HG03045 (cell line): ENCODE data around the gene CD99L2.
"Not testable (repeated sequence)": the region's sequence is repeated elsewhere in the genome, so short reads cannot be mapped to it uniquely, and the experiment has no call there.

Experiments
- ATAC-seq: cut with Tn5 transposase; IDR thresholded peaks from one replicate; pipeline ENCODE4 v1.9.1; 2021; ENCODE audit warnings: mild to moderate bottlenecking, moderate library complexity; ENCODE audit not compliant: unreplicated experiment

The CD99L2 gene

GRCh38 chrX:150857453-150857852 lies 41.0 kb downstream of the CD99L2 start:
- ATAC-seq = no peak

DNA sequence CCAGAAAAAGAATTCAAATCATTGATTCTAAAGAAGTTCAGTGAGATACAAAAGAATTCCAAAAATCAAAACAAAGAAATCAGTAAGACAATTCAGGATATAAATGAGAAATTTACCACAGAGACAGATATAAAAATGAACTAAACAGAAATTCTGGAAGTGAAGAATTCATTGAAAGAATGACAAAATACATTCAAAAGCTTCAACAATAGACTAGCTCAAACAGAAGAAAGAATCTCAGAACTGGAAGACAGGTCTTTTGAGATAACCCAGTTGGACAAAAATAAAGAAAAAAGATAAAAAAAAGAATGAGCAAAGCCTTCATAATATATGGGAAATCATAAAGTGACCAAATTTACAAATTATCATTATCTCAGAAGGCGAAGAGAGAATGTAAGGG lies 41.7 kb downstream of the CD99L2 start:
- ATAC-seq = no peak

DNA sequence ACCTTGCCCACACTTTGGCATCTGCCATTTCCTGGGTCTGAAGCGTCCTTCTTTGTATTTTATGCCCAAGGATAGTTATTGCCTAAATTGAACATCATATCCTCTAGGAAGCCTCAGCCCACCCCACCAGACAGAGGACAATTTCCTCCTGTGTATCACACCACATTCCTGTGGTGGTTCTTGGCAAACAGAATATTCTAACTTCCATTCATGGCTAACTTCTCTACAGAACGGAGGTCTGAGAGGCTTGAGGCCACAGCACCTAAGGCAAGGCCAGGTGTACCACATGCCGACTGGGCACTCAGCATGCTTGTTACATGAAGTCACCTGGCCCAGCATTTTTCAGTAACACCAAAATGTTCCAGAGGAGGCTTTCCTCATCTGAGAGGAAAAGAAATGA lies 42.4 kb downstream of the CD99L2 start:
- ATAC-seq = no peak

DNA sequence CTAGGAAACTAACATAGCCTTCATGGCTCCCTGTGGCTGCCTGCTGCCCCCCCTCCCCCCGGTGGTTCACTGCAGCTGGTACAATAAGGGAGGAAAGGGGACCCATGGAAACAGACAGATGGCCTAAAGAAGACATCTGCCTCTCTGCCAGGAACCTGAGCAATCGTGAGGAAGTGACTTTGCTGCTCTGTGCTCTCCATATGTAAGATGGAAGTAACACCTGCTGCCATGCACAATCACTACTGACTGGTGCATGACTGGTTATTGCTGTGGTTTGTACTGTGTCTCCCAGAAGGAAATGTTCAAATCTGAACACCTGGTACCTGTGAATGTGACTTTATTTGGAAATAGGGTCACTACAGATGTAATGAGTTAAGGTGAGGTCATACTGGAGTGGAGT lies 43.6 kb downstream of the CD99L2 start:
- no peak for ATAC-seq

GRCh38 chrX:150849996-150850720 lies 48.3 kb downstream of the CD99L2 start:
- no peak for ATAC-seq

DNA sequence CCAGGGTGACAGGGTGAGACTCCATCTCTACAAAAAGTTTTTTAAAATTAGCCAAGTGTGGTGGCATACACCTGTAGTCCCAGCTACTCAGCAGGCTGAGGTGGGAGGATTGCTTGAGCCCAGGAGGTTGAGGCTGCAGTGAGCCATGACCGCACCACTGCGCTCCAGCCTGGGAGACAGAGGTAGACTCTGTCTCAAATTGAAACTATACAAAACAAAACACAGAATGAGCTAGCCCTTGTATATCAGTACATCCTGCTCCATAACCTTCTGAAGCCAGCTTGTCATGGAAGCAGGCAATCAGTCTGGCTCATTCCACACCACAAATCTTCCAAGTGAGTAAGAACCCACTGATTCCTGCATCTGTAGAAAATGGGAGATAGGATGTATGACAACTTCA lies 49.0 kb downstream of the CD99L2 start:
- peak; percentile 52 for ATAC-seq

DNA sequence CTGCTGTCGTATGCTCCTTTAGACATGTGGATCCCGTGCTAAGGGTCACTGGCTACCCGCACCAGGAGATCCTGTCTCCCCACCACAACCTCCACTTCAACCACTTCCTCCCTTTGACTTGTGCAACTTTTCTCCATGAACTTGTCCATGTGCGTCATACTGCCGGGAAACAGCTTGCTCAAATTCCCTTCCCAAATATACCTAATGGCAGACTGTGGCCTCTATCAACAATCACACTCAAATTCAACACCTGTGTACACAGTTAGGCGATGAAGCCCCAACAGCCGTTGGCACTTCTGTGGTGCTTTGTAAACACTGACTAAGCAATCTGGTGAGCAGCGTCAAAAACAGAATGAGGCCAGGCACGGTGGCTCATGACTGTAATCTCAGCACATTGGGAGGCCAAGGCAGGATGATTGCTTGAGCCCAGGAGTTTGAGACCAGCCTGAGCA lies 49.5 kb downstream of the CD99L2 start:
- ATAC-seq = no peak

- no peak for ATAC-seq
Observed at GRCh38 chrX:150847088-150847487, 51.4 kb downstream of the CD99L2 start.

- ATAC-seq = no peak
Observed at GRCh38 chrX:150846130-150846529, 52.3 kb downstream of the CD99L2 start.

- ATAC-seq = no peak
Observed at GRCh38 chrX:150845091-150845490, 53.4 kb downstream of the CD99L2 start.

GRCh38 chrX:150844016-150844415 lies 54.5 kb downstream of the CD99L2 start:
- ATAC-seq = no peak

DNA sequence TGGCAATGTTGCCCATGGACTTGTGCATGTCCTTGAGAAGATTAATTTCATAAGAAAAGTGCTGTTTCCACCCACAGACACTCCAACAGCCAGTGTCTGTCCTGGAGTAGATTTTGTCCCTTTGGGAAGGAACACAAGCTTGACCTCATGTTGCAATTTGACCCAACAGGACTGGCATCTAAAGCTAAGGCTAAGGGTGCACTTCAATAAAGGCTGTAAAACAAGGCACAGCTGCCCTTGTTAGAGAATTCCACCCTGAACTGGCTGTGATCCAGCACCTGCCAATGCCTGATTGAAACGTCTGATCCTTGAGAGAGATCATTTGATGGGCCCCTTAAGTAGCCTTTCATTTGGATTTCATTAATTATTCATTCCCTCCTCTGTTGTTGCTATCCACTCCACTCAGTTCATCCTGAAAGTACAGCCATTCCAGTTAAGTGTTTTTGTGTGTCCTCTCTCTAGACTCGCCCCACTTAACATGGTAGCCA lies 56.2 kb downstream of the CD99L2 start:
- ATAC-seq = no peak

DNA sequence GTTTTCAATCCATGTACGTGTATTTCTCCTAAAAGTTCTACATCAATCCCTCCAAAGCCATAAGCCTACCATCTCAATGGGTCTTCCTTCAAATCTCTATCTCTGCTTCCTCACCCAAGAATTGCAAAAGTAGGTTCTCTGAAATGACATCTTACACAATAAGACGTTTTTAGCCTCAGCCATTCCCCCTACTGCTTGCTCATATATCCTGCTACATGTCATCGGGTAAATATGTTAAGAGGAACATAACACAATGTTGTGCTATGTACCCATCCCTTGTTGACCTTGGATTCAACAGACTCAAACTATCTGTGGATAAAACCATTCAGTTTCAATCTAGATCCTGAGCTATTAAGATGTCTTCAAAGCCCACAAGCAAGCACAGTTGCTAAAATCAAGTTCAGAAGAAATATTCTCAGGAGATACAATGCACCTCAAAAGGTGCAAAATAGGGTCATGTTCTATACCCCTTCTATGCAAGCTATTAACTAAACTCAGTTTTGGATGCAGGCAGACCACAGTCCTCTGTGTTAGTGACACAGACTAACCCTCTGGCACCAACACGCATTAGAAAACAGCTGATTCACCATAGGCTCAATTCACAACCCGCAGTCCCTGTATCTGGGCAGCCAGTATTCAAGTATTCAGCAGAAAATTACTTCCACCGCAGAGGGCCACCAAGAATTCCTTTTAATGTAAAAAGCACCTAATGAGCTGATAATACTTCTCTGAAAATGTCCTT lies 56.8 kb downstream of the CD99L2 start:
- ATAC-seq = no peak

DNA sequence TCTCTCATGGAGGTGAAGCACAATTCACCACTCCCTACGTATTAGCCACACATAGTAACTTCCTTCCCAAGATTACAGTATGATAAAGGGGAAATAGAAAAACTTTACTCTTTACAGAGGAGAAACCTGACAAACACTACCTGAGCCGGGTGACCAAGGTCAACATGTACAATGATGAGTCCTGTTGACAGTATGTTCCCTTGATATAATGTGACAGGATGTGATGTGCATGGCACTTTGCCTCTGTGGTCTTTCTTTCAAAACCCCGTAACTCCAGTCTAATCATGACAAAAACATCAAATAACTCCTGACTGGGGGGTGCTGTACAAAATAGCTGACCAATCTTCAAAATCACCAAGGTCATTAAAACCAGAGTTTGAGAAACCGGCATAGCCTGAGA lies 60.6 kb downstream of the CD99L2 start:
- ATAC-seq = no peak

DNA sequence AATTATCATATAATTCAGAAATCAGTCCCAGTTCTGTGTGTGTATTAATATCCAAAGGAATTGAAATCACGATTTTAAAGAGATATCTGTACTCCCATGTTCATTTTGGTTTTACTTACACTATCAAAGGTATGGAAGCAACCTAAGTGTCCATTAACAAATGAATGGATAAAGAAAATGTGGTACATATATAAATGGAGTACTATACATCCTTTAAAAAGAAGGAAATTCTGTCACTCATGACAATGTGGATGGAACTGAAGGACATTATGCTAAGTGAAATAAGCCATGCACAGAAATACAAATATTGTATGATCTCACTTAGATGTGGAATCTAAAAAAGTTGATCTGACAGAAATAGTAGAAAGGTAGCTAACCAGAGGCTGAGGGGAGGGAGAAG lies 63.8 kb downstream of the CD99L2 start:
- ATAC-seq = no peak

DNA sequence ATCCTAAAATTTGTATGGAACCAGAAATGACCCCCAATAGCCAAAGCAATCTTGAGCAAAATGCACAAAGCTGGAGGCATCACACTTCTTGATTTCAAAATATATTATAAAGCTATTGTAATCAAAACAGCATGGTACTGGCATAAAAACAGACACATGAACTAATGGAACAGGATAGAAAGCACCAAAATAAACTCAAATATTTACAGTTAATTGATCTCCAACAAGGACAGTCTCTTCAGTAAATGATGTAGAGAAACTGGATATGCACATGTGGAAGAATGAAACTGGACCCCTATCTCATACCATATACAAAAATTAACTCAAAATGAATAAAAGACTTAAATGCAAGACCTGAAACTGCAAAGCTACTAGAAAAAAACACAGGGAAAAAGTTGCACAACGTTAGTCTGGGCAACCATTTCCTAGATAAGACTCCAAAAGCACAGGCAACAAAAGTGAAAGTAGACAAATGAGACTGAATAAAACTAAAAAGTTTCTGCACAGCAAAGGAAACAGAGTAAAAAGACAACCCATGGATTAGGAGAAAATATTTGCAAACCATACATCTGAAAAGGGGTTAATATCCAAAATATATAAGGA lies 64.9 kb downstream of the CD99L2 start:
- no peak for ATAC-seq

DNA sequence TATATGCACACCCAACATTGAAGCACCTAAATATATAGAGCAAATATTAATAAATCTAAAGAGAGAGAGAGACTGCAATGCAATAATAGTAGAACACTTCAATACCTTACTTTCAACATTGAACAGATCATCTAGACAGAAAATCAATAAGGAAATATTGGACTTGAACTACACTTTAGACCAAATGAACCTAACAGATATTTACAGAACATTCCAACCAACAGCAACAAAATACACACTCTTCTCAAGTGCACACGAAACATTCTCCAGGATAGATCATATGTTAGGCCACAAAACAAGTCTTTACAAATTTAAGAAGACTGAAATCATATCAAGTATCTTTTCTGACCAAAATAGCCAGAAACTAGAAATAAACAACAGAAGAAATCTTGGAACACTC lies 66.6 kb downstream of the CD99L2 start:
- no peak for ATAC-seq

GRCh38 chrX:150828785-150829184 lies 69.7 kb downstream of the CD99L2 start:
- no peak for ATAC-seq

DNA sequence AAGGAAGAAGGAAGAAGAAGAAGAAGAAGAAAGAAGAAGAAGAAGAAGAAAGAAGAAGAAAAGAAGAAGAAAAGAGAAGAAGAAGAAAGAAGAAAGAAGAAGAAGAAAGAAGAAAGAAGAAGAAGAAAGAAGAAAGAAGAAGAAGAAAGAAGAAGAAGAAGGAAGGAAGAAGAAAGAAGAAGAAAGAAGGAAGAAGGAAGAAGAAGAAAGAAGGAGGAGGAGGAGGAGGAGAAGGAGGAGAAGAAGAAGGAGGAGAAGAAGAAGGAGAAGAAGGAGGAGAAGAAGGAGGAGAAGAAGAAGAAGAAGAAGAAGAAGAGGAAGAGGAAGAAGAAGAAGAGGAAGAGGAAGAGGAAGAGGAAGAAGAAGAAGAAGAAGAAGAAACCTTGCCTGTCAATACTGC lies 74.1 kb downstream of the CD99L2 start:
- ATAC-seq = not testable (repeated sequence)

DNA sequence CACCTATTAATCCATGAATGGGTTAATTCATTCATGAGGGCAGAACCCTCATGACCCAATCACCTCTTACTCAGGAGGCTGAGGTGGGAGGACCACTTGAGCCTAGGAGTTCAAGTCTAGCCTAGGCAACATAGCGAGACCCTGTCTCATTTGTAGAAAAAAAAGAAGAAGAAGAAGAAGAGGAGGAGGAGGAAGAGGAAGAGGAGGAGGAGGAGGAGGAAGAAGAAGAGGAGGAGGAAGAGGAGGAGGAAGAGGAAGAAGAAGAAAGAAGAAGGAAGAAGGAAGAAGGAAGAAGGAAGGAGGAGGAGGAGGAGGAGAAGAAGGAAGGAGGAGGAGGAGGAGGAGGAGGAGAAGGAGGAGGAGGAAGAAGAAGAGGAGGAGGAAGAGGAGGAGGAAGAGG lies 74.6 kb downstream of the CD99L2 start:
- ATAC-seq = not testable (repeated sequence)

GRCh38 chrX:150821971-150822370 lies 76.5 kb downstream of the CD99L2 start:
- ATAC-seq = no peak

DNA sequence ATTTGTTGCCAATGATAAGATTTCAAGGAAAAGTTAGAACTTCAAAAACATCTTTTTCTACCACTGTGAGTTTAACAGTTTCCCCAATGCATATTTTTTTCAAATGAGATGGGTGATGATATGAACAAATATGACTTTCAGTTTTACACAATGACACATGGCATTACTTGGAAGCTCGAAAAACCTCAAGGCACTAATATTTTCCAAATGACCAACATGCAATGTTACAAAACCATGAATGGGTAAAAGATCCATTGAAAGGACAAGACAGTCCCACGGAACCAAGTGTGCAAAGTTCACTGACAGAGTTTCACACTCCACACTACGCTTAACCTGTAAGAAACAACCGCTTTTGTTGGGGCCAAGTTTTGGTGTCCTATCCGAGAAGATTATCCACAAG lies 84.5 kb downstream of the CD99L2 start:
- no peak for ATAC-seq
